ENCODE measurements around the gene CC2D2B.
"Not testable (repeated sequence)": the region's sequence is repeated elsewhere in the genome, so short reads cannot be mapped to it uniquely, and the experiment has no call there.

The CC2D2B gene

GRCh38 chr10:95908450-95908849, 675 bp downstream of the CC2D2B start:
- DNase-seq (ENCODE audit: low spot score), result no peak

- DNase-seq (ENCODE audit: low spot score), result no peak
Measured at GRCh38 chr10:95909561-95909960, 1.8 kb downstream of the CC2D2B start.

- not testable (repeated sequence) for DNase-seq (ENCODE audit: low spot score)
Measured at GRCh38 chr10:95916039-95916438, 8.3 kb downstream of the CC2D2B start.

- DNase-seq (ENCODE audit: low spot score), result no peak
Measured at GRCh38 chr10:95920798-95921426, 13.1 kb downstream of the CC2D2B start.

GRCh38 chr10:95925033-95925432, 17.3 kb downstream of the CC2D2B start:
- DNase-seq (ENCODE audit: low spot score), result no peak

- DNase-seq (ENCODE audit: low spot score), result no peak
Measured at GRCh38 chr10:95935429-95935828, 27.7 kb downstream of the CC2D2B start.

- DNase-seq (ENCODE audit: low spot score), result no peak
Measured at GRCh38 chr10:95941115-95941514, 33.3 kb downstream of the CC2D2B start.

- DNase-seq (ENCODE audit: low spot score), result no peak
Measured at GRCh38 chr10:95963202-95963990, 55.6 kb downstream of the CC2D2B start.

- no peak for DNase-seq (ENCODE audit: low spot score)
Measured at GRCh38 chr10:95963991-95964389, 56.2 kb downstream of the CC2D2B start.

- no peak for DNase-seq (ENCODE audit: low spot score)
Measured at GRCh38 chr10:95964756-95965155, 57.0 kb downstream of the CC2D2B start.

GRCh38 chr10:95976362-95977229, 68.8 kb downstream of the CC2D2B start:
- no peak for DNase-seq (ENCODE audit: low spot score)

- DNase-seq (ENCODE audit: low spot score), result no peak
Measured at GRCh38 chr10:95982200-95982599, 74.4 kb downstream of the CC2D2B start.

GRCh38 chr10:95987685-95988426, 80.1 kb downstream of the CC2D2B start:
- DNase-seq (ENCODE audit: low spot score), result no peak

GRCh38 chr10:95988702-95989101, 80.9 kb downstream of the CC2D2B start:
- DNase-seq (ENCODE audit: low spot score), result no peak

GRCh38 chr10:95994376-95994775, 86.6 kb downstream of the CC2D2B start:
- DNase-seq (ENCODE audit: low spot score), result not testable (repeated sequence)

- DNase-seq (ENCODE audit: low spot score), result no peak
Measured at GRCh38 chr10:95998255-95998784, 90.5 kb downstream of the CC2D2B start.

- DNase-seq (ENCODE audit: low spot score), result no peak
Measured at GRCh38 chr10:96013956-96014355, 106.2 kb downstream of the CC2D2B start.

GRCh38 chr10:96014473-96015102, 106.8 kb downstream of the CC2D2B start:
- no peak for DNase-seq (ENCODE audit: low spot score)

GRCh38 chr10:96017191-96017687, 109.5 kb downstream of the CC2D2B start:
- DNase-seq (ENCODE audit: low spot score), result peak; percentile 59

- DNase-seq (ENCODE audit: low spot score), result no peak
Measured at GRCh38 chr10:96021332-96021731, 113.6 kb downstream of the CC2D2B start.

- no peak for DNase-seq (ENCODE audit: low spot score)
Measured at GRCh38 chr10:96022739-96023138, 115.0 kb downstream of the CC2D2B start.

All from CD4-positive, alpha-beta T cell treated with Interleukin-15 for 4 hours (primary cell).